VCaP (cell line): ENCODE measurements around the gene SRC.

ENCODE experiments used
- H3K27ac ChIP-seq: fragments of 450-650 bp; 2 replicates; pipeline ENCODE4 v1.5.1; 2017
- TF ChIP-seq, protein P1 (sequence below): fragments of 450-650 bp; conservative IDR thresholded peaks from 2 replicates; pipeline ENCODE4 v1.5.1; 2017; ENCODE audit warnings: mild to moderate bottlenecking, moderate library complexity

The SRC gene

DNA sequence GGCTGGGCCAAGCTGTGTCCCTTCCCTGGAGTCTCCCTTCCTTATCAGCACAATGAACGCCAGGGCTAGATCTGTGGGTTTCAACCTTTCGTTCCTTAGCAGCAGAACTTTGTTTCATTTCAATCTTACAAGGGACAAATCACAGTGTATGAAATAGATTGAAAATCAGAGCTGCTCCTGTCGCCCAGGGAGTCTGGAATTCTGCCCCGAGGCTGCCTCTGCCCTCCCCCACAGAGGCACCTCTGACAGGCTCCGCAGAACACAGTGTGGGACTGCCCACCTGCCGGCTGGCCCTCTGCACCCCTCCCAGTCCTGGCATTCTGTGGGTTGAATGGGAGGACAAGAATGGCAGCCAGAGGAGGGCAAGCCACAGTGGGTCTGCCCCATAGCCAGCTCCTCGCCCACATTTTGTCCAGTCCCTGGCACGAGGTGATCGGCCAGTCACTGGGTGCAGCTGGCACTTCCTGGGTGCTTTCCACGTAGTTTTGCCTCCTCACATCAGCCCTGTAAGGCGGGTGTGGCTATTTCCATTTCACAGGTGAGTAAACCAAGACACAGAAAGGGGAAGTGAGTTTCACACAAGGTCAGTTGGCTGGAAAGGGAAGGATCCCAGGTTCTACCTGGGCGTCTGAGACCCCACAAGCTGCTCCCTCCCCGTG is 30.4 kb upstream of the SRC start:
- H3K27ac ChIP-seq, result no peak overlapping the region
- TF ChIP-seq, protein P1, sequence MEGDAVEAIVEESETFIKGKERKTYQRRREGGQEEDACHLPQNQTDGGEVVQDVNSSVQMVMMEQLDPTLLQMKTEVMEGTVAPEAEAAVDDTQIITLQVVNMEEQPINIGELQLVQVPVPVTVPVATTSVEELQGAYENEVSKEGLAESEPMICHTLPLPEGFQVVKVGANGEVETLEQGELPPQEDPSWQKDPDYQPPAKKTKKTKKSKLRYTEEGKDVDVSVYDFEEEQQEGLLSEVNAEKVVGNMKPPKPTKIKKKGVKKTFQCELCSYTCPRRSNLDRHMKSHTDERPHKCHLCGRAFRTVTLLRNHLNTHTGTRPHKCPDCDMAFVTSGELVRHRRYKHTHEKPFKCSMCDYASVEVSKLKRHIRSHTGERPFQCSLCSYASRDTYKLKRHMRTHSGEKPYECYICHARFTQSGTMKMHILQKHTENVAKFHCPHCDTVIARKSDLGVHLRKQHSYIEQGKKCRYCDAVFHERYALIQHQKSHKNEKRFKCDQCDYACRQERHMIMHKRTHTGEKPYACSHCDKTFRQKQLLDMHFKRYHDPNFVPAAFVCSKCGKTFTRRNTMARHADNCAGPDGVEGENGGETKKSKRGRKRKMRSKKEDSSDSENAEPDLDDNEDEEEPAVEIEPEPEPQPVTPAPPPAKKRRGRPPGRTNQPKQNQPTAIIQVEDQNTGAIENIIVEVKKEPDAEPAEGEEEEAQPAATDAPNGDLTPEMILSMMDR, result no peak

DNA sequence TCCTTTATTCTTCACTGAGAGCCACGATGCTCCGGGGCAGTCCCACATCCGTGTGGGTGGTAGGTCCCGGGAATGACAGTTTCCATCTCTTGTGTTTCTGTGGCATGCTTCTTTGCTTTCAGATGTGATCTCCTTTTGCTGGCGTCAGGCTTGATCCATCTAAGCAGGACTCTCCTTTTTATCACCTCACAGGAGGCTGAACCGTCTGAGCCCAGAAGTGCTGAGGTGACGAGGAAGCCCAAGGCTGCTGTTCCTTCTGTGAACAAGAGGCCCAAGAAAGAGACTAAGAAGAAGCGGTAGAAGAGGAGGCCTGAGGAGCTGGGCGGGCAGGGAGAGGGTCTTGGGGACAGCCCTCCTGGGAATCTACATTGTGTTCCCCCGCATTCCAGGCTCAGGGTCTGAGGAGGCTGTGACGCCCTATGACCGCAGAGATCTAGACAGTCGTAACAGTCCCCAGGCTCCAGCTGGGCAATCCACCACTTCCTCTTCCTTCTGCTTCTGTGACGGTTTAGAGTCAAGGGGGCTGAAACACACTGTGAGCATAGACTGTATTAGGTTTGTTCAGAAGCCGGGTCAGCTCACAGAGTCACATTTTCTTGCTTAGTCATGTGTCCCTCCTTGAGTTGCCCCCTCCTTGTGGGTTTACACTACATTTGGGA is 29.7 kb upstream of the SRC start:
- TF ChIP-seq, protein P1, result no peak
- H3K27ac ChIP-seq, result no peak overlapping the region

DNA sequence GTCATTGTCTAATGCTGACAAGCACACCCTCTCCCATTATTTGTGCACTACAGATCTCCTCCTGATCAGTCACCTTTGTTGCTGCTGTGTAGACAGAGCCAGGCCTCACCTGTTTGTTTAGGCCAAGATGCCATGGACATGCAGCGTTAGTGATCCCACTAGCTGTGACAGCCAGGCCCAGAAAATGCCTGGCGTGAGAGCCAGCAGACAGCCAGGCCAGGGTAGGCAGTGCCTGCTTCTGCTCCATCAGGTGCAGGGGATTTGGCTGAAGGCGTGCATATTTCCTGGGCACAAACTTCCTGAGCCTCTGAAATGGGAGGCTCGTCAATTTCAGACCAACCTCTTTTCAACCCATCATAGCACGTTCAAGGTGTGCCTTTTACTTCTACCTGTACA is 29.2 kb upstream of the SRC start:
- no peak overlapping the region for H3K27ac ChIP-seq
- TF ChIP-seq, protein P1, result no peak

DNA sequence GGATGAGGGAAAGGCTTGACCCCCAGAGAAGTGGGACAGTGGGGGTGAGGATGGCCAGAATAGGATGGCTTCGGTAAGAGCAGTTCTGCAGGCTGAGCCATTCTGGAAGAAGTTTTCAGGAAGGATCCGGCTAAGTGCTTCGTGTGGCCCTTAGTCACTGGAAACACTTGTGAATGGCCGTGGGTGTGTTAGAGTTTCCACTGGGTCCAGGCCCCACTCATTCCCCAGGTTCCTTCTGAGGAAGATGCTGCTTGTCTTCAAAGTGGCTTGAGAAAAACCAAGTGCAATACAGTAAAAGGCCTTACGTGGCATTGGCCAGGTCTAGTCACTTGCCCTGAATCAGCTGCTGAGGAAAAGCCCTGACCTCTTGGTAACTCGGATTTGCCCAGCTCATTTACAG is 28.6 kb upstream of the SRC start:
- no peak overlapping the region for H3K27ac ChIP-seq

GRCh38 chr20:37317994-37318640 is 27.8 kb upstream of the SRC start:
- TF ChIP-seq, protein P1, result no peak
- no peak overlapping the region for H3K27ac ChIP-seq

More for the DNA sequence above, 28.6 kb upstream of the SRC start:
- TF ChIP-seq, protein P1, result no peak

GRCh38 chr20:37319151-37319671 is 26.7 kb upstream of the SRC start:
- TF ChIP-seq, protein P1, result no peak
- H3K27ac ChIP-seq, result no peak overlapping the region

- no peak overlapping the region for H3K27ac ChIP-seq
- TF ChIP-seq, protein P1, result no peak
Measured at GRCh38 chr20:37323985-37324384, 22.0 kb upstream of the SRC start.
